NB4 (cell line): Measurements from ENCODE around the gene S1PR1.

Experiments
- POLR2A ChIP-seq: IDR thresholded peaks from 2 replicates; pipeline ENCODE4 v1.6.1; 2011; ENCODE audit warnings: mild to moderate bottlenecking; ENCODE audit not compliant: insufficient read length; ENCODE audit errors: extremely low read depth
- TF ChIP-seq, protein P1 (sequence below): IDR thresholded peaks from one replicate; pipeline ENCODE4 v1.5.1; 2012; ENCODE audit warnings: low read depth, low read length

- TF ChIP-seq POLR2A, result no peak
- TF ChIP-seq, protein P1, sequence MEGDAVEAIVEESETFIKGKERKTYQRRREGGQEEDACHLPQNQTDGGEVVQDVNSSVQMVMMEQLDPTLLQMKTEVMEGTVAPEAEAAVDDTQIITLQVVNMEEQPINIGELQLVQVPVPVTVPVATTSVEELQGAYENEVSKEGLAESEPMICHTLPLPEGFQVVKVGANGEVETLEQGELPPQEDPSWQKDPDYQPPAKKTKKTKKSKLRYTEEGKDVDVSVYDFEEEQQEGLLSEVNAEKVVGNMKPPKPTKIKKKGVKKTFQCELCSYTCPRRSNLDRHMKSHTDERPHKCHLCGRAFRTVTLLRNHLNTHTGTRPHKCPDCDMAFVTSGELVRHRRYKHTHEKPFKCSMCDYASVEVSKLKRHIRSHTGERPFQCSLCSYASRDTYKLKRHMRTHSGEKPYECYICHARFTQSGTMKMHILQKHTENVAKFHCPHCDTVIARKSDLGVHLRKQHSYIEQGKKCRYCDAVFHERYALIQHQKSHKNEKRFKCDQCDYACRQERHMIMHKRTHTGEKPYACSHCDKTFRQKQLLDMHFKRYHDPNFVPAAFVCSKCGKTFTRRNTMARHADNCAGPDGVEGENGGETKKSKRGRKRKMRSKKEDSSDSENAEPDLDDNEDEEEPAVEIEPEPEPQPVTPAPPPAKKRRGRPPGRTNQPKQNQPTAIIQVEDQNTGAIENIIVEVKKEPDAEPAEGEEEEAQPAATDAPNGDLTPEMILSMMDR, result no peak
Observed at GRCh38 chr1:101276818-101277217, 40.0 kb downstream of the S1PR1 start.
